Right renal pelvis (tissue), 4 donors: ENCODE data around the gene MTA2. TPM values are rescaled to one million over a fixed set of nuclear protein-coding genes. Genes with fewer than 3 reads are reported as not detected.

Source experiments
- DNase-seq, 4 donors: peaks; one replicate each; pipeline ENCODE4 v3.0.0-alpha.2; 2013; ENCODE audit warnings: low read depth in 4 of 4, low spot score in 3 of 4, missing footprints in 1 of 4
- polyA plus RNA-seq, 4 donors: library from polyadenylated mRNA; unstranded; fragments of 120-200 nt; gene quantifications; one replicate each; pipeline ENCODE4 v1.2.1, GENCODE V29; 2013; ENCODE audit not compliant: insufficient read length in 4 of 4

MTA2 gene
- polyA plus RNA-seq, 4 donors = 90.8 to 99.5 (median 93.4) TPM

- DNase-seq = no peak
These were observed 52.9 kb downstream of the MTA2 start for GRCh38 chr11:62548545-62549335.

GRCh38 chr11:62547691-62548281 is 53.9 kb downstream of the MTA2 start:
- DNase-seq = no peak

- DNase-seq = no peak
These were observed 54.6 kb downstream of the MTA2 start for GRCh38 chr11:62546929-62547625.

- DNase-seq = no peak
These were observed 55.3 kb downstream of the MTA2 start, which contains the start of gene AHNAK for GRCh38 chr11:62546244-62546928. TSS of gene AHNAK (minus strand) at chr11:62546806. CDS start at chr11:62536098, 10,708 bp downstream.

- peak in 3 of 4 donors; percentile 87 to 91 (median 91) for DNase-seq
These were observed 56.0 kb downstream of the MTA2 start for GRCh38 chr11:62545437-62546243.

GRCh38 chr11:62544581-62545436 is 56.9 kb downstream of the MTA2 start:
- no peak for DNase-seq

GRCh38 chr11:62543680-62544444 is 57.8 kb downstream of the MTA2 start:
- no peak for DNase-seq

Other genes with a start within 250 kb of the MTA2 start
- not detected for gene SCGB1A1, start 182.8 kb downstream of the MTA2 start, polyA plus RNA-seq
- gene AHNAK, start 55.1 kb downstream of the MTA2 start, polyA plus RNA-seq = 100 to 1,000 TPM; 186 to 212 (median 195) TPM
- gene EEF1G, start 28.0 kb downstream of the MTA2 start, polyA plus RNA-seq = 1,000 to 10,000 TPM; 2,211 to 2,243 (median 2,224) TPM
- gene TUT1, start 10.3 kb downstream of the MTA2 start, polyA plus RNA-seq = 10 to 100 TPM; 22.2 to 25.5 (median 23.7) TPM
- 10 to 100 TPM; 27.9 to 40.2 (median 36.0) TPM for gene EML3, start 10.9 kb upstream of the MTA2 start, polyA plus RNA-seq
- gene ROM1, start 11.4 kb upstream of the MTA2 start, polyA plus RNA-seq = 1 to 10 TPM; 3.0 to 3.5 (median 3.4) TPM
- 10 to 100 TPM; 28.7 to 43.6 (median 32.6) TPM for gene B3GAT3, start 20.1 kb upstream of the MTA2 start, polyA plus RNA-seq
- 100 to 1,000 TPM; 387 to 413 (median 398) TPM for gene GANAB, start 44.7 kb upstream of the MTA2 start, polyA plus RNA-seq
- gene INTS5, start 51.4 kb upstream of the MTA2 start, polyA plus RNA-seq = 10 to 100 TPM; 19.9 to 23.8 (median 20.8) TPM
- gene C11orf98, start 63.3 kb upstream of the MTA2 start, polyA plus RNA-seq = 10 to 100 TPM; 54.5 to 63.6 (median 61.6) TPM
- 1 to 10 TPM; 3.8 to 7.5 (median 4.9) TPM for gene CSKMT, start 63.4 kb upstream of the MTA2 start, polyA plus RNA-seq
- 10 to 100 TPM in 1 of 4 donors, 1 to 10 TPM in 3; 7.3 to 12.8 (median 8.0) TPM for gene UQCC3, start 69.8 kb upstream of the MTA2 start, polyA plus RNA-seq
- gene LBHD1, start 70.4 kb upstream of the MTA2 start, polyA plus RNA-seq = 1 to 10 TPM; 3.3 to 8.6 (median 7.8) TPM
- 100 to 1,000 TPM; 147 to 179 (median 149) TPM for gene UBXN1, start 77.2 kb upstream of the MTA2 start, polyA plus RNA-seq
- gene LRRN4CL, start 87.7 kb upstream of the MTA2 start, polyA plus RNA-seq = 1 to 10 TPM in 2 of 4 donors, under 1 TPM in 2; 0.91 to 1.5 (median 1.1) TPM
- 10 to 100 TPM; 60.3 to 69.8 (median 68.3) TPM for gene BSCL2, start 105.6 kb upstream of the MTA2 start, polyA plus RNA-seq
- gene GNG3, start 105.8 kb upstream of the MTA2 start, polyA plus RNA-seq = 1 to 10 TPM; 1.4 to 2.4 (median 1.9) TPM
- 10 to 100 TPM; 78.0 to 87.0 (median 84.2) TPM for gene HNRNPUL2, start 125.6 kb upstream of the MTA2 start, polyA plus RNA-seq
- gene TTC9C, start 126.6 kb upstream of the MTA2 start, polyA plus RNA-seq = 10 to 100 TPM; 35.6 to 44.1 (median 42.3) TPM
- gene ZBTB3, start 152.3 kb upstream of the MTA2 start, polyA plus RNA-seq = 1 to 10 TPM; 6.5 to 8.4 (median 7.2) TPM
- gene POLR2G, start 159.7 kb upstream of the MTA2 start, polyA plus RNA-seq = 100 to 1,000 TPM; 147 to 159 (median 148) TPM
- gene TAF6L, start 169.5 kb upstream of the MTA2 start, polyA plus RNA-seq = 10 to 100 TPM; 24.9 to 30.9 (median 28.4) TPM
- gene TMEM179B, start 185.5 kb upstream of the MTA2 start, polyA plus RNA-seq = 10 to 100 TPM; 64.6 to 72.9 (median 68.3) TPM
- 10 to 100 TPM; 22.3 to 31.0 (median 25.5) TPM for gene TMEM223, start 190.1 kb upstream of the MTA2 start, polyA plus RNA-seq
- 100 to 1,000 TPM; 113 to 129 (median 123) TPM for gene NXF1, start 203.6 kb upstream of the MTA2 start, polyA plus RNA-seq
- 10 to 100 TPM; 53.5 to 60.8 (median 57.8) TPM for gene STX5, start 230.2 kb upstream of the MTA2 start, polyA plus RNA-seq
- gene TEX54, start 231.0 kb upstream of the MTA2 start, polyA plus RNA-seq = under 1 TPM in 1 of 4 donors, not detected in 3; 0.17 TPM
- 10 to 100 TPM; 35.4 to 40.9 (median 38.7) TPM for gene WDR74, start 237.7 kb upstream of the MTA2 start, polyA plus RNA-seq